Smooth muscle cell (in vitro differentiated cells): ENCODE data around the gene KCNS3. TPM values are rescaled to one million over a fixed set of nuclear protein-coding genes. Genes with fewer than 3 reads are reported as not detected.
"Not testable (repeated sequence)": the region's sequence is repeated elsewhere in the genome, so short reads cannot be mapped to it uniquely, and the experiment has no call there.

Source experiments
- DNase-seq: peaks from one replicate; lab custom pipeline; 2025; ENCODE audit not compliant: unreplicated experiment; lab: John Stamatoyannopoulos, UW
- H2AFZ ChIP-seq: fragments of 200-600 bp; sonication (generic); 2 replicates; pipeline ENCODE4 v1.6.0; 2016; ENCODE audit warnings: antibody characterized with exemption, low read depth, mild to moderate bottlenecking
- H3F3A ChIP-seq: fragments of 200-600 bp; sonication (generic); 2 replicates; pipeline ENCODE4 v1.6.0; 2017; ENCODE audit warnings: antibody characterized with exemption, low read depth
- H3K27ac ChIP-seq: fragments of 200-600 bp; sonication (generic); 2 replicates; pipeline ENCODE4 v1.5.1; 2016; ENCODE audit warnings: low read depth, mild to moderate bottlenecking
- H3K27me3 ChIP-seq: fragments of 200-600 bp; sonication (generic); 2 replicates; pipeline ENCODE4 v1.6.1; 2016; ENCODE audit warnings: low read depth, mild to moderate bottlenecking
- H3K36me3 ChIP-seq: fragments of 200-600 bp; sonication (generic); 2 replicates; pipeline ENCODE4 v1.5.1; 2016; ENCODE audit warnings: low read depth
- H3K4me1 ChIP-seq: fragments of 200-600 bp; sonication (generic); 2 replicates; pipeline ENCODE4 v1.5.1; 2016; ENCODE audit warnings: low read depth
- H3K4me2 ChIP-seq: fragments of 200-600 bp; sonication (generic); 2 replicates; pipeline ENCODE4 v1.6.0; 2016; ENCODE audit warnings: mild to moderate bottlenecking
- H3K4me3 ChIP-seq: fragments of 200-600 bp; sonication (generic); 2 replicates; pipeline ENCODE4 v1.5.1; 2016; ENCODE audit warnings: mild to moderate bottlenecking
- H3K79me2 ChIP-seq: fragments of 200-600 bp; sonication (generic); 2 replicates; pipeline ENCODE4 v1.6.0; 2016; ENCODE audit warnings: low read depth, mild to moderate bottlenecking
- H3K9ac ChIP-seq: fragments of 200-600 bp; sonication (generic); 2 replicates; pipeline ENCODE4 v1.6.0; 2016; ENCODE audit warnings: low read depth
- H3K9me3 ChIP-seq: fragments of 200-600 bp; sonication (generic); replicated peaks from 2 replicates; pipeline ENCODE4 v1.5.1; 2016; ENCODE audit warnings: low read depth
- H4K20me1 ChIP-seq: fragments of 200-600 bp; sonication (generic); 2 replicates; pipeline ENCODE4 v1.6.0; 2016; ENCODE audit warnings: low read depth
- CTCF ChIP-seq: fragments of 200-600 bp; sonication (generic); IDR thresholded peaks from 2 replicates; pipeline ENCODE4 v1.5.1; 2017; ENCODE audit warnings: borderline replicate concordance, mild to moderate bottlenecking, antibody characterized with exemption; ENCODE audit not compliant: insufficient read depth, poor library complexity, severe bottlenecking
- WGBS: methylation state at CpG from one replicate; pipeline ENCODE4 v1.1.7; 2016; ENCODE audit warnings: low lambda C conversion rate; 5-methylcytosine and 5-hydroxymethylcytosine counted together
- polyA plus RNA-seq: library from polyadenylated mRNA; unstranded; fragments of >200 nt; fragmentation: Nextera tagmentation; extraction: Ambion mirVana; gene quantifications from 2 replicates; pipeline ENCODE4 v1.2.1, GENCODE V29; 2016
- total RNA-seq: library from RNA; depleted of rRNA; stranded (reverse); fragments of >200 nt; gene quantifications from 2 replicates; pipeline ENCODE4 v1.2.3, GENCODE V29; 2014

The KCNS3 gene
- total and polyA plus RNA-seq, 2 experiments from 2014 or later: 31.0 to 48.2 TPM

GRCh38 chr2:17961789-17962188 lies 83.3 kb downstream of the KCNS3 start:
- no peak for DNase-seq
- WGBS: 93% methylated on average over 2 of the region's 2 CpGs
- peaks cover 9% of the 10 kb centered on the region for H3K27me3 ChIP-seq
- no peaks in the 10 kb centered on the region for H3K9me3 ChIP-seq
- no peak overlapping the region for H3K27ac ChIP-seq
- peaks cover 9% of the 10 kb centered on the region for H3K4me1 ChIP-seq
- H3K9ac ChIP-seq: no peak overlapping the region
- H3K79me2 ChIP-seq: no peaks in the 10 kb centered on the region
- no peak overlapping the region for H2AFZ ChIP-seq
- no peaks in the 10 kb centered on the region for H3K36me3 ChIP-seq
- no peaks in the 10 kb centered on the region for H3F3A ChIP-seq
- no peak overlapping the region for H3K4me3 ChIP-seq
- TF ChIP-seq CTCF: no peak
- no peak overlapping the region for H3K4me2 ChIP-seq
- no peaks in the 10 kb centered on the region for H4K20me1 ChIP-seq

GRCh38 chr2:17962876-17963275 lies 84.4 kb downstream of the KCNS3 start:
- no peak overlapping the region for H3K4me2 ChIP-seq
- DNase-seq: no peak
- no peaks in the 10 kb centered on the region for H3K79me2 ChIP-seq
- no peak overlapping the region for H3K9ac ChIP-seq
- H2AFZ ChIP-seq: no peak overlapping the region
- H3K4me1 ChIP-seq: peaks cover 15% of the 10 kb centered on the region
- WGBS: 11% methylated on average over 2 of the region's 2 CpGs
- no peak for TF ChIP-seq CTCF
- peaks cover 6% of the 10 kb centered on the region for H3K27me3 ChIP-seq
- no peaks in the 10 kb centered on the region for H3F3A ChIP-seq
- H3K4me3 ChIP-seq: no peak overlapping the region
- no peaks in the 10 kb centered on the region for H3K9me3 ChIP-seq
- no peaks in the 10 kb centered on the region for H3K36me3 ChIP-seq
- H4K20me1 ChIP-seq: no peaks in the 10 kb centered on the region
- no peak overlapping the region for H3K27ac ChIP-seq

DNA sequence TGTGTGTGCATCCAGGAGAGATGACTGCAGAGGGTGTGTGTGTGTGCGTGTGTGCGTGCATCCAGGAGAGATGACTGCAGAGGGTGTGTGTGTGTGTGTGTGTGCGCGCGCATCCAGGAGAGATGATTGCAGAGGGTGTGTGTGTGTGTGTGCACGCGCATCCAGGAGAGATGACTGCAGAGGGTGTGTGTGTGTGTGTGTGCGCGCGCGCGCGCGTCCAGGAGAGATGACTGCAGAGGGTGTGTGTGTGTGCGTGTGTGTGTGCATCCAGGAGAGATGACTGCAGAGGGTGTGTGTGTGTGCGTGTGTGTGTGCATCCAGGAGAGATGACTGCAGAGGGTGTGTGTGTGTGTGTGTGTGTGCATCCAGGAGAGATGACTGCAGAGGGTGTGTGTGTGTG lies 85.1 kb downstream of the KCNS3 start:
- not testable (repeated sequence) for H3K27ac ChIP-seq, DNase-seq, H3K9me3 ChIP-seq, H2AFZ ChIP-seq, H3K79me2 ChIP-seq, H3K4me2 ChIP-seq, H3K4me3 ChIP-seq, H3F3A ChIP-seq, H3K27me3 ChIP-seq, H3K9ac ChIP-seq, H4K20me1 ChIP-seq, H3K36me3 ChIP-seq
- WGBS: 90% methylated on average over 8 of the region's 16 CpGs
- H3K4me1 ChIP-seq: peaks cover 15% of the 10 kb centered on the region

DNA sequence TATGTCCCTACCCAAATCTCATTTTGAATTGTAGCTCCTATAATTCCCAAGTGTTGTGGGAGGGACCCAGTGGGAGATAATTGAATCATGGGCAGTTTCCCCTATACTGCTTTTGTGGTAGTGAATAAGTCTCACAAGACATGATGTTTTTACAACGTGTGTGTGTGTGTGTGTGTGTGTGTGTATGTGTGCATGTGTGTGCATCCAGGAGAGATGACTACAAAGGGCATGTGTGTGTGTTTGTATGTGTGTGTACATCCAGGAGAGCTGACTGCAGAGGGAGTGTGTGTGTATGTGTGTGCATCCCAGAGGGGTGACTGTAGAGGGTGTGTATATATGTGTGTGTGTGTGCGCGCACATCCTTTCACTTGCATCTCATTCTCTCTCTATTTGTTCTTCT lies 86.7 kb downstream of the KCNS3 start:
- no peaks in the 10 kb centered on the region for H4K20me1 ChIP-seq
- DNase-seq: no peak
- H3K9me3 ChIP-seq: no peaks in the 10 kb centered on the region
- WGBS: 93% methylated on average over 3 of the region's 3 CpGs
- no peaks in the 10 kb centered on the region for H3K36me3 ChIP-seq
- peaks cover 6% of the 10 kb centered on the region for H3K27me3 ChIP-seq
- H3K4me3 ChIP-seq: no peak overlapping the region
- no peak overlapping the region for H3K9ac ChIP-seq
- H3K4me2 ChIP-seq: no peak overlapping the region
- peaks cover 15% of the 10 kb centered on the region for H3K4me1 ChIP-seq
- H3K79me2 ChIP-seq: no peaks in the 10 kb centered on the region
- no peak overlapping the region for H3K27ac ChIP-seq
- no peak overlapping the region for H2AFZ ChIP-seq
- H3F3A ChIP-seq: no peaks in the 10 kb centered on the region
- no peak for TF ChIP-seq CTCF
